Small intestine (tissue), 7 donors: Measurements from ENCODE around the gene BMP4. TPM values are rescaled to one million over a fixed set of nuclear protein-coding genes. Genes with fewer than 3 reads are reported as not detected.
A peak's percentile ranks its signal among the peaks of the same experiment; 100 is the strongest.

Source experiments
- DNase-seq, 2 donors: peaks; one replicate each; pipeline versions ENCODE4 v3.0.0 to v3.0.0-alpha.2; 2013
- FAIRE-seq: peaks from 2 replicates; lab custom pipeline; 2012; peaks lifted over from hg19 to GRCh38; lab: Jason Lieb, UNC
- H3K27ac ChIP-seq, 3 donors: one replicate each; pipeline ENCODE4 v1.5.1; 2013; ENCODE audit warnings: low read length in 2 of 3, mild to moderate bottlenecking in 2 of 3, control low read depth in 1 of 3, inconsistent platforms in 1 of 3, low read depth in 1 of 3, moderate library complexity in 1 of 3
- H3K27me3 ChIP-seq, 3 donors: one replicate each; pipeline ENCODE4 v1.6.1; 2013; ENCODE audit warnings: low read length in 3 of 3, inconsistent platforms in 1 of 3; ENCODE audit not compliant: control insufficient read depth in 3 of 3, insufficient read depth in 3 of 3
- H3K36me3 ChIP-seq, 3 donors: one replicate each; pipeline ENCODE4 v1.6.1; 2013; ENCODE audit warnings: low read length in 3 of 3, inconsistent platforms in 1 of 3, low read depth in 1 of 3, mild to moderate bottlenecking in 1 of 3, moderate library complexity in 1 of 3; ENCODE audit not compliant: control insufficient read depth in 3 of 3, insufficient read depth in 2 of 3
- H3K4me1 ChIP-seq, 3 donors: one replicate each; pipeline ENCODE4 v1.6.1; 2013; ENCODE audit warnings: low read length in 2 of 3, inconsistent platforms in 1 of 3, low read depth in 1 of 3, mild to moderate bottlenecking in 1 of 3, moderate library complexity in 1 of 3; ENCODE audit not compliant: control insufficient read depth in 3 of 3, insufficient read depth in 2 of 3
- H3K4me3 ChIP-seq, 3 donors: one replicate each; pipeline ENCODE4 v1.5.1; 2013; ENCODE audit warnings: low read length in 3 of 3, control low read depth in 1 of 3, inconsistent platforms in 1 of 3, low read depth in 1 of 3, mild to moderate bottlenecking in 1 of 3, moderate library complexity in 1 of 3
- H3K9me3 ChIP-seq, 2 donors: one replicate each; pipeline ENCODE4 v1.6.1; 2013; ENCODE audit warnings: low read depth in 1 of 2, low read length in 1 of 2; ENCODE audit not compliant: control insufficient read depth in 2 of 2, insufficient read depth in 1 of 2
- WGBS, 3 donors: extraction: QIAGEN DNeasy Blood & Tissue Kit; methylation state at CpG; one replicate each; pipeline ENCODE4 v1.1.7; 2013; 5-methylcytosine and 5-hydroxymethylcytosine counted together
- polyA plus RNA-seq, 4 donors: library from polyadenylated mRNA; stranded (reverse) in 3 of 4; unstranded in 1 of 4; fragments of 200-250 nt in 3 of 4; fragments of 120-200 nt in 1 of 4; gene quantifications; one replicate each; pipeline versions ENCODE4 v1.2.1 to v1.2.3, GENCODE V29; 2013
- donor health status: healthy with polysubstance abuse.
- donor health status: control.
- donor health status: control.
- donor health status: Bipolar disorder and iron deficiency.
- donor health status: healthy.

BMP4 gene
- polyA plus RNA-seq, 4 donors, result 1.6 to 59.5 (median 8.0) TPM

DNA sequence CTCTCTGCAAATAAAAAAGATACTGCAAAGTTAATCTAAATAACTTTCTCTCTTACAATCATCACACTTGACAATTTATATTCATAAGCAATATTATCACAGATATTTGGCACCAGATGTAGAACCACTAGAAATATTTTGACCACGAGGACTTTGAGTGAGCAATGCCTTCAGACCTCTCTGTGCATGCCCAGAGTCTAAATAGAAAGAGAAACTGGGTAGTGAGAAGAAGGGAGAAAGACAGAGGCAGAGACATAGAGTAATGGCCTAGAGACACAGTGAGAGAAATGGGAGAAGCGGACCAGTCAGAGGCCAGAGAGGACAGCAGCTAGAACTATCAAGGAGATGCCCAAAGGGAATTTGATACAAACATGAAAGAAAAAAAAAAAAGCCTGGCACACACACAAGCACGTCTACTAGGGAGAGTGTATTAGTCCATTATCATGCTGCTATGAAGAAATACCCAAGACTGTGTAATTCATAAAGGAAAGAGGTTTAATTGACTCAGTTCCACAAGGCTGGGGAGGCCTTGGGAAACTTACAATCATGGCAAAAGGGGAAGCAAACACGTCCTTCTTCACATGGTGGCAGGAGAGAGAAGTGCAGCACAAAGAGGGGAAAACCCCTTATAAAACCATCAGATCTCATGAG is 41.1 kb downstream of the BMP4 start:
- Histone ChIP-seq H3K36me3 (no peaks in the 10 kb centered on the region), H3K4me3 (no peak overlapping the region), H3K4me1 (no peaks in the 10 kb centered on the region), H3K27ac (no peak overlapping the region), H3K9me3 (peaks cover 0 to 2% of the 10 kb centered on the region in 2 donors), H3K27me3 (no peaks in the 10 kb centered on the region)
- DNase-seq (no peak), FAIRE-seq (no peak)
- 58 to 72% (median 64%) methylated on average over 4 of the region's 4 CpGs for WGBS, 3 donors

DNA sequence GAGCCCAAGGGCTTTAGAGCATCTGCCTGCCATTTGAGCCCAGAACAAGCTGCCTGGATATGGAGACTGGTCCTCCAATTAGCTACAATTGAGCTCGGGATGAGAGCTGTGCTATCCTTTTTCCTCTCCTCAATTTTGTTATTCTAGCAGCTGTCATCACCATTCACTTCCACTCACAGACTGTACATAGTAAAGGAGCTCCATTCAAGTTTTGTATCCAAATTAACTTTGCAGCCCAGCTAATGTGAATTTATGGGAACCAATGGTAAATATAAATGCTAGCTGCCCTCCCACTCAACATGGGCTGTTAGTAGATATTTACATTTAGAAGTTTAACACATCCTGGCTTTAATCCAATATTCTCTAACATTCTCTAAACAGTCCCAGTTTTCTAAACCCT is 44.6 kb downstream of the BMP4 start:
- H3K9me3 ChIP-seq, result peaks cover 0 to 2% of the 10 kb centered on the region in 2 donors
- H3K36me3 ChIP-seq, result no peaks in the 10 kb centered on the region
- H3K27ac ChIP-seq, result no peak overlapping the region
- no peak for DNase-seq
- H3K27me3 ChIP-seq, result no peaks in the 10 kb centered on the region
- H3K4me1 ChIP-seq, result no peaks in the 10 kb centered on the region
- 54 to 100% (median 67%) methylated on average over 1 of the region's 1 CpG for WGBS, 3 donors
- no peak overlapping the region for H3K4me3 ChIP-seq
- no peak for FAIRE-seq

DNA sequence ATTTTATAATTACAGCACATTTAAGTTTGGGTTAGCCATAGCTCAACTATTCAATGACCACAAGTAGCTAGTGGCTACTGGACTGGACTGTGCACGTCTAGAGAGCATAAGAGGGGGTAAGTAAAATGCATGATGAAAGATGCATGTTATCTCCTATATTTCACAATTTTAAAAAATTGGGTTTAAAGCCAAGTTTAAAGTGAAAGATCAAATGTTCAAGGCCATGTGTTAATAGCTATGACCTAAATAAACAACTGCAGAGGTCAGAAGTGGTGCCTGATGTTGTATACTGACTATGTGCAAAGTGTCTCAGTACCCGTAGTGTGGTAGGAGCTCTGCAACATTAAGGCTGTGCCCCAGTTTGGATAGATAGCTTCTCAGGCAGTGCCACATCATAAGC is 48.2 kb downstream of the BMP4 start:
- FAIRE-seq (no peak), DNase-seq (no peak)
- Histone ChIP-seq H3K4me1 (no peaks in the 10 kb centered on the region), H3K4me3 (no peak overlapping the region), H3K36me3 (no peaks in the 10 kb centered on the region), H3K27ac (no peak overlapping the region), H3K27me3 (no peaks in the 10 kb centered on the region), H3K9me3 (peaks cover 0 to 7% of the 10 kb centered on the region in 2 donors)
- 53 to 71% (median 59%) methylated on average over 2 of the region's 2 CpGs for WGBS, 3 donors

GRCh38 chr14:53902307-53902706 is 54.3 kb downstream of the BMP4 start:
- FAIRE-seq, result no peak
- H3K4me1 ChIP-seq, result no peaks in the 10 kb centered on the region
- no peak overlapping the region for H3K27ac ChIP-seq
- no peaks in the 10 kb centered on the region for H3K27me3 ChIP-seq
- no peaks in the 10 kb centered on the region for H3K36me3 ChIP-seq
- 17 to 68% (median 42%) methylated on average over 1 of the region's 1 CpG for whole genome bisulfite sequencing, 3 donors
- DNase-seq, result peak; percentile 13 to 22
- H3K4me3 ChIP-seq, result no peak overlapping the region
- peaks cover 0 to 7% of the 10 kb centered on the region in 2 donors for H3K9me3 ChIP-seq

DNA sequence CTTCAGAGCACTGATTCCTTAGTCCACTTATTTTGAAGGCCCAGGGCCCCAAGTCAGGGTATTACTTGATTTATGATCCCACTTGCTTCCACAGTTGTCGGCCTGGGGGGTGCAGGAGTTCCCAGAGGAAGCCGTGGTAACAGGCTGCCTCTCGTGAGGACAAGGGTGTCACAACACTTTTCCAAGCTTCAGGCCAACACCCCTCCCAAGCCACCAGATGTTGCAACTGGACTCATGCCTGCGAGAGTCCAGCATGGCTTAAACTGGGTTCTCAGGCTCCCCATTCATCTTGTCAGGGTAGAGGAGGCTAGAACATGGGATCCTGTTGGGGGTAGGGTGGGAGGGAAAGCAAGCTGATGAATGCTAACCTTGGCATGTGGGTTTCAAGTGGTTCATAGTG is 56.1 kb downstream of the BMP4 start:
- Histone ChIP-seq H3K4me1 (peaks cover 0 to 2% (median 0%) of the 10 kb centered on the region in 3 donors), H3K4me3 (no peak overlapping the region), H3K27ac (no peak overlapping the region), H3K9me3 (peaks cover 0 to 3% of the 10 kb centered on the region in 2 donors), H3K27me3 (no peaks in the 10 kb centered on the region), H3K36me3 (no peaks in the 10 kb centered on the region)
- no peak for FAIRE-seq
- 65 to 89% (median 66%) methylated on average over 4 of the region's 4 CpGs for WGBS, 3 donors
- peak in 1 of 2 donors; percentile 53 for DNase-seq
